GM18951 (cell line): ENCODE measurements around the gene MYO16.

ENCODE experiments used
- POLR2A ChIP-seq: IDR thresholded peaks from 4 replicates; pipeline ENCODE4 v1.6.1; 2011; ENCODE audit warnings: mild to moderate bottlenecking; ENCODE audit not compliant: insufficient read length, insufficient read depth; ENCODE audit errors: extremely low read depth
- in situ Hi-C: fragments of 300-500 bp; cut with MboI; formaldehyde crosslinking; loops from one replicate; pipeline ENCODE4 v1.12.0; 2022; ENCODE audit warnings: low sequenced_read_pairs, mixed read lengths, inconsistent platforms; ENCODE audit not compliant: unreplicated experiment

MYO16 gene

DNA sequence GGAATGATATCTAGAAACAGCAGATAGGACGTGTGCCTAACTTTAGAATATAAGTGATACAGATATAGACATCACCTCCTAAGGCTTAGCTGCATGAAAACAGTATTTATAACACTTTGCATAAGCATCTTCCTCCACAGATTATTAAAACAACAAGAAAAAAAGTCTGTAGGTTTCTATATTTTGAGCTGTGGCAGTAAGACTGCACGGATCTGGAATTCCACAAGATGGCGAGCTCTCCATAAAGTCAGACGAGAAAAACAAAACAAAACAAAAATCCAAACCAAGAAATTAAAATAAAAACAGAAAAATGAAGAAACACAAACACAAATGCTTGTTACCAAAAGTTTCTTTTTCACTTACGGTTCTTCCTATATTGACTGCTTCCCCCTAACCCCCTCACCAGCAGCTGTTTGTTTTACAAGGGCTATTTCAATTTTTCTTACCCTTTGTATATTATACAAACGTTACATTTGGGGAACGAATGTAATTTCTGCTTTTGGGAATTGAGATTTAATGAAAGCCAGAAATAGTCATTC lies 285.8 kb downstream of the MYO16 start:
- no peak for TF ChIP-seq POLR2A
- in situ Hi-C loops: no loop called here

DNA sequence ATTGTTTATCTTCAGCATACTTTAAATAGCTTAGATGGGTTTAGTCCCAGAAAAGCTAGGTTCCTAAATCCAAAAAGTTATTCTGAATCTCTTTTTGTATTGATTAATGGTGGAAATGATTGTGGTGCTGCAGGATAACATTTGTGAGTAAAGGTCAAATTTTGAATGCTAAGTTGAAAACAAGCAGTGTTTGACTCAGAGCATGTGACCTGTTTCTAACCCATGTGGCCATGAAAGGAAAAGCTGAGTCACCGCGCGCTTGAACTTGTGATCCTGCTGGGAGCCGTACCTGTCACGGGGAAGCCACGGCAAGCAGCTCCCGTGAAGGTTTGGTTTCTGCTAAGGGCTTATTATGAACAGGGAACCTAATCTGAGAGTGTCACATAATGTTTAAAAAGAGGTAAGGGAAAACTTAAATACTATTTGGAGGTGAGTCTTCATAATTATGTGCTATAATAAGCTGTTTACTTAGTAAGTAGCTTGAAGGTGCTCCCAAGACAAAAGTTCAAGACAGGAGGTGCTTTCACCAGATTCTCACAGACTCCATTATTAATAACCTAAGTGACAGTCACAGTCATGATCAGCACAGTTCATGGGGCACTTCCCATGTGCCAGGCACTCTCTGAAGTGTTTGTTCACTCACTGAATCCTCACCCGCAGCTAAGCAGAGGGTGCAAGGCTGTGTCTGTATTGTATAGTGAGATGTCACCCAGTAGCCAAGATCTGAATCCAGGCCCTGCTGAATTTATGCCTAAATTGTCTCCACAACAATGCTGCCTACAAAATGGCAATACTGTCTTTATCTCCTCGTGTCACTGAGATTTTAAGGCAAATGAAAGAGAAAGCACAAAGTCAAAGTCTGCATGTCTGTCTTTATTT lies 286.5 kb downstream of the MYO16 start:
- in situ Hi-C loops: no loop called here
- TF ChIP-seq POLR2A: no peak

DNA sequence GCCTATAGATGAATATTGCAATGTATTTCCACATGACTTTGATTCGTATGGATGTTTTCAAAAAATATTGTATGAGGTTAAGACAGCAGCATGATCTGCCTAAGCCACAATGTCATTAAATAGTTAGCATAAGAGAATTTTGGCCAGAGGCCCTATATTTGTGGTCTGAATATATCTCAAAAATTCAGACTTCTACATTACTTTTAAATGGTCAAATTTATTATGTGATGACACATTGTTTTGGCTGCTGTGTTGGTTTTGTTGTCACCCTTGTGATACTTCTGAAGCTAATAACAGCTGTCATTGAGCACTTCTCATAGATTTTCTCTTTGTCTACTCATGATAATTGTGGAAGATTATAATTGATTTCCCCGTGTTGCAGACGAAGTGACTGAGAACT lies 288.2 kb downstream of the MYO16 start:
- in situ Hi-C loops: no loop called here
- TF ChIP-seq POLR2A: no peak

DNA sequence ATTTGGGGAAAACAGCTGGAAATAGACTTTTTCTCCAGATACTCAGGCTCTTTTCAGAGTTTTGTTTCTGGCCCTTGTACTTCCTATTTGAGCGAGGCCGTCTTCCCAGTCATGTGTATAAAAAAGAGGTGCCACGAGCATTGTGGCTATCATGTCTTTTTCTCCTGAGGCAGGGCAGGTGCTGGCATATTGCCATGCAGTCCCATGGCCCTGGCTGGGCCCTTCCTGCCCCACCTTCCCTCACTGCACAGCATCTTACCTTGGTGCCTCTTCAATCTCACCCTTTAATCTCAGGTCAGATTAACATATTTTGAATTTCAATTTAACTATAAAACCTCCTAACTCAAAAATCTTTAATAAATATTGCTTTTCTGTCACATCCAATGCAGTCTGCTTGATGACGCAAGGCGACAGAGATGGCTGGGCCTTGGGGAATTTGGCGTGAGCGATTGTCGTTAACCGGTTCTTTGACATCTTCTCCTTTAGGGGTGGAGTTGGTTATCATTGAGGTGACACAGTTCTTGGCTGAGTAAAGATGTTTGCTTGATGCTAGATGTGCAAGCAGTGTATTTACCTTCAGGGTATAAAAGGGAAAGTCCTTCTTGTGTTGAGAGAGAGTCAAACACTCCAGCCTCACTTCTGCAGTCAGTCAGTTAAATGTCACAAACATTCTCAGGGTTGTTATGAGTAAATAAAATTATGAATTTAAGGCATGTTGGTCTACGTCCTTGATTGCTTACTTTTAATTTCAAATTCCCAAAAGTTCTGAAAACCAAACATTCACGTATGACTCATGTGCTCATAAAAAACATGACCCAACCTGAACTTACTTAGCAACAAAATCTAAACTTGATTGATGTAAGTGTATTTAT lies 289.9 kb downstream of the MYO16 start:
- in situ Hi-C loops: no loop called here
- TF ChIP-seq POLR2A: no peak

DNA sequence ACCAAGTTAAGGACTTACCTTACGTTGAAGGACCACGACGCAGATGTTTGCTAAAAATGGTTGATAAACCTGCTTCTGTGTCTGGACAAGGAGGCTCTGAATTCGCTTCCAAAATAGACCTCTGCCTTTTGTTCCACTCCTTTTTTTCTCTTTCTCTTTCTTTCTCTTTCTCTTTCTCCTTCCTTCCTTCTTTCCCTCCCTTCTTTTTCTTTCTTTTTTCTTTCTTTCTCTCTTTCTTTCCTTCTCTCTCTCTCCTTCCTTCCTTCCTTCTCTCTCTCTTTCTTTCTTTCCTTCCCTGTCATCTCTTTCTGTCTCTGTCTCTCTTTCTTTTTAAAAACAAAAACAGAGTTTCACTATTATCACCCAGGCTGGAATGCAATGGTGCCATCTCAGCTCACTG lies 290.7 kb downstream of the MYO16 start:
- in situ Hi-C loops: no loop called here
- TF ChIP-seq POLR2A: no peak

DNA sequence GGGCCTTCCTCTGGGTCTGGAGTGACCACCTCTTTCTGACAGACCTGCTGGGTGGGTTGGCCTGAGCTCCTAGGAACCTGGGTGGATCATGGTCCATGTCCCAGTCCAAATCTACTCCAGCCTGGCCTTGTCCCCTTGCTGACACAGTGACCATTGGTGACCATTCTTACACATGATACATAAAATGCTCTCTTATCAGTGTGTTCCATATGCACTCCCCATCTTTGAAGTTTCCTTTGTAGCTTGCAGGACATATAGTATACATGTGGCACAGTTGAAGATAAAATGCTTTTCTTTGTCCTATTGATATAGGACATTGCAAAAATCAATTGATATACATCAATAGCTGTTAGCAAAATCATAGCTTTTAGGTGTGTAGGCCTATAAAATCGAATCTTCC lies 291.8 kb downstream of the MYO16 start:
- in situ Hi-C loops: no loop called here
- TF ChIP-seq POLR2A: no peak

DNA sequence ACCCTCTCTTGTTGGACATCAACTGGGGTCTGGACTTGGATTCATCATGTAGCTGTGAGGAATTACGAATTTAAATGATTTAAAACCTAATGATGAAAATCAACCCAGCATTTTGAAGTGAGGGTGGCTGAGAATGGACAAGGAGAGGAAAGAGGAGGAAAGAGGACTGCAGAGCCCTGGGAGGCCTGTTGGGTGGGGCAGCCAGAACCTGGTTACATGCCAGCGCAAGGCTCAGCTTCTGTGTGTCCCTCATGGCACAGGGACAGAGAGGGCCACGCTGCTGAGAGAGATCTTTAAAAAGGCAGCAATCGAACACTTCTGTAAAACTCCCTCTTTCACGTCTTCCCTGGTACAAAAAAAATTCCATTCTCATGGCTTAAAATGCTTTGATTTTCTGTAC lies 292.7 kb downstream of the MYO16 start:
- in situ Hi-C loops: no loop called here
- TF ChIP-seq POLR2A: no peak

DNA sequence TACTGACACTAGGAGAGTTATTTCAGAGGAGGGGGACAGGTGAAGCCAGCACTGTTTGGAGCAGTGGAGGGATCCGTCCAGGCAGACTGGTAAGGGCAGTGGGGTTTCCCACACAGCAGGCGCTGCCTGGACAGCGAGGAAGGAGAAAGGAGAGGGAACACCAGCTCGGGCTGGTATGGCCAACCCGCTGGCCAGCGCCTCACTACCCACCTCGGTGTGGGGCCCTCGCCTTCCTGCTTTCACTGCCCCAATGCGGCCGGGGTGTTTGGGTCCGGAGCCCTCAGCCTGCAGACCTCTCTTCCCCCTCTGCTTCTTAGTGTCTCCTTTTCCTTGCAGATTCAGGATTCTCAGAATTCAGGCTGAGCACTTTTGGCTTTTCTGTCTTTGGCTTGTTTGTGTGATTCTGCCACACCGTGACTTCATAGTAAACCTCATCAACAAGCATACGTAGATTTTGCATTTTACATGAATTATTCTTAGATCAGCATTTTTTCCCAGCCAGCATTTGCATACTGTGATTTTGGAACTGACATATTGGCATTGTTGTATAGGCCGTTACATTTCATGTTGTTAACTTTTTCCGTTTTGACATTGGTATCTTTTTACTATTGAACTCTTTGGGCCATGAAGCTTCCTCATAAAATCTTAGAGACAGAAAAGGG lies 294.1 kb downstream of the MYO16 start:
- TF ChIP-seq POLR2A: no peak
- in situ Hi-C loops: no loop called here

DNA sequence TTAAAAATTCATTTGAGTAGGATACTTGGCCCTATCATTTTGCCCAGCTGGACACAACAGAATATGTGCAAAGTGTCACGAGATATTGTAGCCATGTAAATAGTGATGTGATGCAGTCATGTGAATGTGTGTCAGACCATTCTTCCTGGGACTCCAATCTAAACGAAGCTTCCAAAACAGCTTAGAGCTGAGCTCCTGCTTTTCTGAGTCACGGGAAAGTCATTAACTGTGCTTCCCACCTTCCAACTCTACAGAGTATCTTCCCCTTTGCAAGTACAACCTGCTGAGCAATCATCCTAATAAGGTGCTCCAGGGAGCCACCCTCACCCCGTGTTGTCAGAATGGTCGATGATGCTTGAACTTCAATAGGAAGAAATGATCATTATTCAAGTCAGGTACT lies 294.7 kb downstream of the MYO16 start:
- no peak for TF ChIP-seq POLR2A
- in situ Hi-C loops: no loop called here

DNA sequence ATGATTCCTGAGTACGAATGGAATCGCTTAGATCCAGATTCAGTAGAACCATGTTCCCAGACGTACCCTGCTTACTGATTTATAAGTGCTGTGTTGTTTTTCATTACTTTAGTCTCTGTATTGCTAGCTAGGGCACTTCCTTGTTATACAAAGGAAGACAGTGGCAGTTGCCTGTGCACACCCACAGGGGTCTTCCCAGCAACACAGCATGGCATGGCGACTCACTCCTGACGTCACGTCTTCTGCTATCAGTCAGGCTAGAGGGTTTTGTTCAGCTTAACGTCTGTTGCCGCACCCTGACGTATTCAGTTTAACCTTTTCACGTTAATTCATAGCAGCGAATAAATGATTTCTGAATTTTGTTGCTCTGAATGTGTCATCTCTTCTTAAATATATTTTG lies 295.1 kb downstream of the MYO16 start:
- in situ Hi-C loops: no loop called here

DNA sequence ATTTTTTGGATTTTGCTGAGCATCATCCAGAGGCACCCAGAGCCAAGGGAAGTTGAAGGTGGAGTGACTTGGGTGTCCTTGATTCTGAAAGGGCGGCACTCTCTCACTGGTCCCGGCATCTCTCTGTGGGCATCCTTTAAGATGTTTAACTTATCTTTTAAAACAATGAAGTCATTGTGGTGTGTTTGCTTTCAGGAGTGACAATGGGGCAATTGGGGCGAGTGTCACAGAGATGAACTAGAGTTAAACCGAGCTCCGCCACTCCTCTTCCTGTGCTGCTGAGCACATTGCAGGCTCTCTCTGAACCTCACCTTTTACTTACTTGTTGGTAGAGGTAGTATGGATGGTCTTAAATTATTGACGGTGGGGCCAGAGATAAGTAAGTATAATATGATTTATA lies 295.7 kb downstream of the MYO16 start:
- no peak for TF ChIP-seq POLR2A
- in situ Hi-C loops: no loop called here

More for the DNA sequence above, 295.1 kb downstream of the MYO16 start:
- no peak for TF ChIP-seq POLR2A

DNA sequence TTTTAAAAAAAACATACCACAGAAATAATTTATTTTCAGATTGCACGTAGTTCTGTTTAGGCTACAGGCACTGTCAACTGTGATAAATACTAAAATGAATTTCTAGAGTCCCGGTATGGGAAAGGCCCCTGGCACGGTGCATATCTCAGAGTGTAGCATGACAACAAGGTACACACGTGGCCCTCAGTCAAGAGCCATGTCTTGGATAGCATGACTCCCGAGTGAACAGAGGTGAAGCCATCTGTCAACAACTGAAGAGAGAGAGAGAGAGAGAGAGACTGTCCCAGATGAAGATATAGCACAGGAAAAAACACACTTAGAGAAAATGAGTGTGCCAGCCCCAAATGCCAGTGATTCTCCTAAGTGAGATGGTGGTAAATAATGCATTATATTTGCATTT lies 297.5 kb downstream of the MYO16 start:
- in situ Hi-C loops: no loop called here
- no peak for TF ChIP-seq POLR2A

DNA sequence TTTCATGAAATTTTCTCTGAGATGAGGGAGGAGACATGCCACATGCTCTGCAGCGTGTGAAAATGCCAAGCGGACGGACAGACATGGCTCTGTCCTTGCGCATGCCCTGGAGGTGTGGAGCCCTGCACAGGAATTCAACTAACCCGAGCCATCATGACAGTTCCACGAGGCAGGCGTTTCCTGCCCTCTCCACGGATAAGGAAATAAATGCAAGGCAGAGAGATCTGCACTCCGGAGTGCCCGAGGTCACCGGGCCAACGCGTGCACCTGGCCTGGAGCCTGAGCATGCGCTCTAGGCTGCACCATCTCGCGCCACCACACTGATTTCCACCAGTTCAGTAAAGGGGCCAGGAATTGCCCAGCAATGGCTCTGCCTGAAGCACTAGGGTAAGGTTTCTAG lies 298.2 kb downstream of the MYO16 start:
- no peak for TF ChIP-seq POLR2A
- in situ Hi-C loops: no loop called here
